ENCODE results near the gene HOXC10.

Gene HOXC10

GRCh38 chr12:54025499-54026405 is 40.8 kb downstream of the HOXC10 start:
- Histone ChIP-seq H3K9me3 (ENCODE audit: low read depth, low read length) (no peaks in the 10 kb centered on the region), H3K27ac (peak overlapping the region; percentile 96), H3K4me3 (peak overlapping the region; percentile 95), H3K36me3 (ENCODE audit: insufficient read depth, low read length) (peaks cover 12% of the 10 kb centered on the region), H3K9ac (ENCODE audit: insufficient read length) (peak overlapping the region; percentile 99)
- TF ChIP-seq EZH2 (IDR thresholded peaks at IDR 0.05) (no peak), FOXP2 (optimal IDR thresholded peaks at IDR 0.05; ENCODE audit: control extremely low read depth, extremely low read length, insufficient read depth) (no peak), POLR2AphosphoS5 (IDR thresholded peaks at IDR 0.05; ENCODE audit: borderline replicate concordance, low read depth, low read length) (no peak)
- no peak for DNase-seq (ENCODE audit: low read depth, low spot score)

GRCh38 chr12:54026640-54027441 is 41.9 kb downstream of the HOXC10 start:
- H3K4me3 ChIP-seq, result peak overlapping the region; percentile 95
- no peak for DNase-seq (ENCODE audit: low read depth, low spot score)
- peak overlapping the region; percentile 99 for H3K9ac ChIP-seq (ENCODE audit: insufficient read length)
- H3K27ac ChIP-seq, result peak overlapping the region; percentile 96
- H3K36me3 ChIP-seq (ENCODE audit: insufficient read depth, low read length), result peaks cover 12% of the 10 kb centered on the region
- H3K9me3 ChIP-seq (ENCODE audit: low read depth, low read length), result no peaks in the 10 kb centered on the region
- TF ChIP-seq POLR2AphosphoS5 (IDR thresholded peaks at IDR 0.05; ENCODE audit: borderline replicate concordance, low read depth, low read length) (no peak), EZH2 (IDR thresholded peaks at IDR 0.05) (no peak), FOXP2 (optimal IDR thresholded peaks at IDR 0.05; ENCODE audit: control extremely low read depth, extremely low read length, insufficient read depth) (no peak)

GRCh38 chr12:54027442-54027786 is 42.5 kb downstream of the HOXC10 start:
- H3K9me3 ChIP-seq (ENCODE audit: low read depth, low read length), result no peaks in the 10 kb centered on the region
- DNase-seq (ENCODE audit: low read depth, low spot score), result no peak
- H3K27ac ChIP-seq, result peak overlapping the region; percentile 96
- peaks cover 12% of the 10 kb centered on the region for H3K36me3 ChIP-seq (ENCODE audit: insufficient read depth, low read length)
- H3K4me3 ChIP-seq, result peak overlapping the region; percentile 95
- peak overlapping the region; percentile 99 for H3K9ac ChIP-seq (ENCODE audit: insufficient read length)
- TF ChIP-seq FOXP2 (optimal IDR thresholded peaks at IDR 0.05; ENCODE audit: control extremely low read depth, extremely low read length, insufficient read depth), result no peak
- no peak for TF ChIP-seq EZH2 (IDR thresholded peaks at IDR 0.05)
- no peak for TF ChIP-seq POLR2AphosphoS5 (IDR thresholded peaks at IDR 0.05; ENCODE audit: borderline replicate concordance, low read depth, low read length)

- peak within 1 kb of the TSS; percentile 99 for H3K9ac ChIP-seq (ENCODE audit: insufficient read length)
- no peak for TF ChIP-seq POLR2AphosphoS5 (IDR thresholded peaks at IDR 0.05; ENCODE audit: borderline replicate concordance, low read depth, low read length)
- no peak for TF ChIP-seq FOXP2 (optimal IDR thresholded peaks at IDR 0.05; ENCODE audit: control extremely low read depth, extremely low read length, insufficient read depth)
- no peak for TF ChIP-seq EZH2 (IDR thresholded peaks at IDR 0.05)
- no peaks in the 10 kb centered on the region for H3K9me3 ChIP-seq (ENCODE audit: low read depth, low read length)
- peak within 1 kb of the TSS; percentile 96 for H3K27ac ChIP-seq
- peaks cover 12% of the 10 kb centered on the region for H3K36me3 ChIP-seq (ENCODE audit: insufficient read depth, low read length)
- peak within 1 kb of the TSS; percentile 95 for H3K4me3 ChIP-seq
- no peak for DNase-seq (ENCODE audit: low read depth, low spot score)
These were observed 43.6 kb downstream of the HOXC10 start, which contains the start of gene HOXC6 for GRCh38 chr12:54028314-54029201. HOXC6 (plus strand) TSS chr12:54028440; CDS start chr12:54028522, 82 bp downstream.

GRCh38 chr12:54029529-54030441 is 44.8 kb downstream of the HOXC10 start:
- Histone ChIP-seq H3K9me3 (ENCODE audit: low read depth, low read length) (no peaks in the 10 kb centered on the region), H3K36me3 (ENCODE audit: insufficient read depth, low read length) (peaks cover 12% of the 10 kb centered on the region), H3K4me3 (no peak overlapping the region), H3K27ac (peak overlapping the region; percentile 78; the same call in 1 of the 2 replicates), H3K9ac (ENCODE audit: insufficient read length) (no peak overlapping the region)
- no peak for DNase-seq (ENCODE audit: low read depth, low spot score)
- TF ChIP-seq POLR2AphosphoS5 (IDR thresholded peaks at IDR 0.05; ENCODE audit: borderline replicate concordance, low read depth, low read length) (no peak), FOXP2 (optimal IDR thresholded peaks at IDR 0.05; ENCODE audit: control extremely low read depth, extremely low read length, insufficient read depth) (no peak), EZH2 (IDR thresholded peaks at IDR 0.05) (no peak)

GRCh38 chr12:54030442-54030801 is 45.5 kb downstream of the HOXC10 start:
- Histone ChIP-seq H3K27ac (peak overlapping the region; percentile 78; the same call in 1 of the 2 replicates), H3K36me3 (ENCODE audit: insufficient read depth, low read length) (peaks cover 12% of the 10 kb centered on the region), H3K4me3 (peak overlapping the region; percentile 60; the same call in 1 of the 2 replicates), H3K9me3 (ENCODE audit: low read depth, low read length) (no peaks in the 10 kb centered on the region), H3K9ac (ENCODE audit: insufficient read length) (no peak overlapping the region)
- no peak for TF ChIP-seq FOXP2 (optimal IDR thresholded peaks at IDR 0.05; ENCODE audit: control extremely low read depth, extremely low read length, insufficient read depth)
- no peak for TF ChIP-seq POLR2AphosphoS5 (IDR thresholded peaks at IDR 0.05; ENCODE audit: borderline replicate concordance, low read depth, low read length)
- no peak for TF ChIP-seq EZH2 (IDR thresholded peaks at IDR 0.05)
- no peak for DNase-seq (ENCODE audit: low read depth, low spot score)

Measured in SK-N-MC (cell line).